Measurements from ENCODE around the gene PCDHB14. TPM values are rescaled to one million over a fixed set of nuclear protein-coding genes. Genes with fewer than 3 reads are reported as not detected.
"Not testable (repeated sequence)": the region's sequence is repeated elsewhere in the genome, so short reads cannot be mapped to it uniquely, and the experiment has no call there.

The PCDHB14 gene
- total RNA-seq (1 to 10 TPM in 4 of 5 donors, not detected in 1; 1.3 to 6.4 (median 3.6) TPM), polyA plus RNA-seq (1 to 10 TPM in 1 of 3 donors, under 1 TPM in 2; 0.31 to 1.1 (median 0.44) TPM)
- long read RNA-seq, donor 1, full-length matches to known transcripts = 2 of 2 reads
- long read RNA-seq, donor 1, partial matches to known transcripts = 0 of 2 reads
- long read RNA-seq, donor 1, other reads (novel, unspliced or antisense) = 0 of 2 reads
- long read RNA-seq, donor 2, full-length matches to known transcripts = 2 of 2 reads
- long read RNA-seq, donor 2, partial matches to known transcripts = 0 of 2 reads
- long read RNA-seq, donor 2, other reads (novel, unspliced or antisense) = 0 of 2 reads
- long read RNA-seq, donor 3, full-length matches to known transcripts = 3 of 3 reads
- long read RNA-seq, donor 3, partial matches to known transcripts = 0 of 3 reads
- long read RNA-seq, donor 3, other reads (novel, unspliced or antisense) = 0 of 3 reads
- long read RNA-seq, donor 4 = 0 reads
- long read RNA-seq, donor 5, full-length matches to known transcripts = 7 of 7 reads
- long read RNA-seq, donor 5, partial matches to known transcripts = 0 of 7 reads
- long read RNA-seq, donor 5, other reads (novel, unspliced or antisense) = 0 of 7 reads
- long read RNA-seq, donor 6, full-length matches to known transcripts = 9 of 9 reads
- long read RNA-seq, donor 6, partial matches to known transcripts = 0 of 9 reads
- long read RNA-seq, donor 6, other reads (novel, unspliced or antisense) = 0 of 9 reads
- long read RNA-seq, donor 7, full-length matches to known transcripts = 4 of 4 reads
- long read RNA-seq, donor 7, partial matches to known transcripts = 0 of 4 reads
- long read RNA-seq, donor 7, other reads (novel, unspliced or antisense) = 0 of 4 reads
- long read RNA-seq, donor 8, full-length matches to known transcripts = 3 of 3 reads
- long read RNA-seq, donor 8, partial matches to known transcripts = 0 of 3 reads
- long read RNA-seq, donor 8, other reads (novel, unspliced or antisense) = 0 of 3 reads
- long read RNA-seq, donor 9, full-length matches to known transcripts = 2 of 2 reads
- long read RNA-seq, donor 9, partial matches to known transcripts = 0 of 2 reads
- long read RNA-seq, donor 9, other reads (novel, unspliced or antisense) = 0 of 2 reads
- long read RNA-seq, donor 10 = 0 reads

DNA sequence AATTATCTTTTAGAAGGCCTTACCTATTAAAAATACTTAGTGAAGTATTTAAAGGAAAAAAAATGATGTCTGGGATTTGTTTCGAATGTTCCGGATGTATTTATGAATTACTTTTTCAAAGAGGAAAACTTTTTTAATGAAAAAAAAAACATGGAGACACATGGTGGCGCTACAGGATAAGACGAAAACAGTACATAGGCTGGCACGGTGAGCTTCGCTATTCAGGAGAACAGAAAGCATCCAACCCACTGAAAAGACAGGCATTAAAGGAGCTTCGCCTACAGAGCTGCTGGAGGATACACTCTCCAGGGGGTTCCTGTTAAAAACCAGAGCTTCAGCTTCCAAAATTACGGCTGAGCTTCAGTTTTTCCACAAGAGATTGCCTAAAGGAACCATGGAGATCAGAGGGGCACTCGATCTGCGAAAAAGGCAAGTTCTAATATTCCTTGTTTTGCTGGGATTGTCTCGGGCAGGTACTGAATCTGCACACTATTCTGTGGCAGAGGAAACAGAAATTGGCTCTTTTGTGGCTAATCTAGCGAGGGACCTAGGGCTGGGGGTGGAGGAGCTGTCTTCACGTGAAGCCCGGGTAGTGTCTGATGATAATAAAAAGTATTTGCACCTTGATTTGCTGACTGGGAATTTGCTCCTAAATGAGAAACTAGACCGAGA is at the start of gene PCDHB14:
PCDHB14 (plus strand) TSS at position 232 of the 672 bp plus-strand sequence; CDS start at position 395, 163 bp downstream.
- DNase-seq = peak in 1 of 2 donors; percentile 52
- H3K9me3 ChIP-seq = peaks cover 27 to 97% (median 82%) of the 10 kb centered on the region in 4 donors
- intact Hi-C loops (cut with DNase I; ENCODE audit: low total_unique reads) = no loop called here

GRCh38 chr5:141174291-141175104 is 48.6 kb upstream of the PCDHB14 start:
- DNase-seq; intact Hi-C loops (cut with DNase I; ENCODE audit: low total_unique reads); H3K36me3 ChIP-seq; H3K27ac ChIP-seq; H3K4me1 ChIP-seq; H3K4me3 ChIP-seq: not testable (repeated sequence)
- Histone ChIP-seq H3K27me3 (peaks cover 0 to 53% (median 24%) of the 10 kb centered on the region in 3 donors), H3K9me3 (peaks cover 11 to 74% (median 72%) of the 10 kb centered on the region in 4 donors)
- WGBS, 5 donors = 37 to 61% (median 44%) methylated on average over 28 to 78 of the region's 79 CpGs

More for the DNA sequence above, at the start of gene PCDHB14:
- TF ChIP-seq POLR2AphosphoS5 (IDR thresholded peaks at IDR 0.05) (no peak), POLR2A (IDR thresholded peaks at IDR 0.05) (no peak), EP300 (IDR thresholded peaks at IDR 0.05) (no peak)
- TF ChIP-seq, protein P1, sequence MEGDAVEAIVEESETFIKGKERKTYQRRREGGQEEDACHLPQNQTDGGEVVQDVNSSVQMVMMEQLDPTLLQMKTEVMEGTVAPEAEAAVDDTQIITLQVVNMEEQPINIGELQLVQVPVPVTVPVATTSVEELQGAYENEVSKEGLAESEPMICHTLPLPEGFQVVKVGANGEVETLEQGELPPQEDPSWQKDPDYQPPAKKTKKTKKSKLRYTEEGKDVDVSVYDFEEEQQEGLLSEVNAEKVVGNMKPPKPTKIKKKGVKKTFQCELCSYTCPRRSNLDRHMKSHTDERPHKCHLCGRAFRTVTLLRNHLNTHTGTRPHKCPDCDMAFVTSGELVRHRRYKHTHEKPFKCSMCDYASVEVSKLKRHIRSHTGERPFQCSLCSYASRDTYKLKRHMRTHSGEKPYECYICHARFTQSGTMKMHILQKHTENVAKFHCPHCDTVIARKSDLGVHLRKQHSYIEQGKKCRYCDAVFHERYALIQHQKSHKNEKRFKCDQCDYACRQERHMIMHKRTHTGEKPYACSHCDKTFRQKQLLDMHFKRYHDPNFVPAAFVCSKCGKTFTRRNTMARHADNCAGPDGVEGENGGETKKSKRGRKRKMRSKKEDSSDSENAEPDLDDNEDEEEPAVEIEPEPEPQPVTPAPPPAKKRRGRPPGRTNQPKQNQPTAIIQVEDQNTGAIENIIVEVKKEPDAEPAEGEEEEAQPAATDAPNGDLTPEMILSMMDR (IDR thresholded peaks at IDR 0.05) = no peak
- 20 to 31% (median 25%) methylated on average over 15 of the region's 15 CpGs for WGBS, 5 donors
- H3K36me3 ChIP-seq = peaks cover 0 to 10% (median 1%) of the 10 kb centered on the region in 4 donors
- H3K4me3 ChIP-seq = peak within 1 kb of the TSS; percentile 5 to 23 (median 14)
- H3K4me1 ChIP-seq = no peaks in the 10 kb centered on the region
- H3K27me3 ChIP-seq = peaks cover 0 to 23% (median 0%) of the 10 kb centered on the region in 3 donors
- no peak within 1 kb of the TSS for H3K27ac ChIP-seq

GRCh38 chr5:141175933-141176332 is 47.2 kb upstream of the PCDHB14 start:
- Histone ChIP-seq H3K27ac (no peak overlapping the region), H3K4me1 (no peaks in the 10 kb centered on the region), H3K27me3 (peaks cover 0 to 62% (median 25%) of the 10 kb centered on the region in 3 donors), H3K36me3 (no peaks in the 10 kb centered on the region), H3K4me3 (no peak overlapping the region), H3K9me3 (peaks cover 11 to 81% (median 77%) of the 10 kb centered on the region in 4 donors)
- no peak for TF ChIP-seq POLR2AphosphoS5 (IDR thresholded peaks at IDR 0.05)
- TF ChIP-seq, protein P1 (IDR thresholded peaks at IDR 0.05) = no peak
- no peak for TF ChIP-seq POLR2A (IDR thresholded peaks at IDR 0.05)
- TF ChIP-seq EP300 (IDR thresholded peaks at IDR 0.05) = no peak
- WGBS, 5 donors = 64 to 67% (median 65%) methylated on average over 1 of the region's 1 CpG
- DNase-seq = no peak
- intact Hi-C loops (cut with DNase I; ENCODE audit: low total_unique reads) = no loop called here

DNA sequence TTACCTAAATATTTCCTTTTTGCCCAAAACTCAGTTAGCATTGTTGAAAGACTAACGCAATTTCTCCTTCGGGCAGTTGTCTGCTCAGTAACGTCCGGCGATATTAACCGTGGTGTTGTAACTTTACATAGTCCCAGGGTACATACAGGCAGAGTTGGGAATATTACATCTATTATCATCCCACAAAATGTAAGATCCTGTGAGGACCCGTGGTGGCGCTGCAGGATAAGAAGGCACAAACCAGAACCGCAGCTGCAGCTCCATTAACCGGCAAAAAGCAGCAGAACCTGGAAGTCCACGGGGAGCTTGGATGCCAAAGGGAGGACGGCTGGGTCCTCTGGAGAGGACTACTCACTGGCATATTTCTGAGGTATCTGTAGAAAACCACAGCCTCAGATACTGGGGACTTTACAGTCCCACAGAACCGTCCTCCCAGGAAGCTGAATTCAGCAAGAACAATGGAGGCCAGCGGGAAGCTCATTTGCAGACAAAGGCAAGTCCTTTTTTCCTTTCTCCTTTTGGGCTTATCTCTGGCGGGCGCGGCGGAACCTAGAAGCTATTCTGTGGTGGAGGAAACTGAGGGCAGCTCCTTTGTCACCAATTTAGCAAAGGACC is 45.5 kb upstream of the PCDHB14 start, which contains the start of gene PCDHB8:
PCDHB8 (plus strand) TSS at position 214 of the 615 bp plus-strand sequence; CDS start at position 459, 245 bp downstream.
- intact Hi-C loops (cut with DNase I; ENCODE audit: low total_unique reads); DNase-seq; H3K4me3 ChIP-seq; H3K4me1 ChIP-seq; H3K27ac ChIP-seq; H3K36me3 ChIP-seq: not testable (repeated sequence)
- peaks cover 11 to 82% (median 79%) of the 10 kb centered on the region in 4 donors for H3K9me3 ChIP-seq
- 26 to 43% (median 33%) methylated on average over 13 to 14 of the region's 18 CpGs for WGBS, 5 donors
- peaks cover 0 to 68% (median 25%) of the 10 kb centered on the region in 3 donors for H3K27me3 ChIP-seq

DNA sequence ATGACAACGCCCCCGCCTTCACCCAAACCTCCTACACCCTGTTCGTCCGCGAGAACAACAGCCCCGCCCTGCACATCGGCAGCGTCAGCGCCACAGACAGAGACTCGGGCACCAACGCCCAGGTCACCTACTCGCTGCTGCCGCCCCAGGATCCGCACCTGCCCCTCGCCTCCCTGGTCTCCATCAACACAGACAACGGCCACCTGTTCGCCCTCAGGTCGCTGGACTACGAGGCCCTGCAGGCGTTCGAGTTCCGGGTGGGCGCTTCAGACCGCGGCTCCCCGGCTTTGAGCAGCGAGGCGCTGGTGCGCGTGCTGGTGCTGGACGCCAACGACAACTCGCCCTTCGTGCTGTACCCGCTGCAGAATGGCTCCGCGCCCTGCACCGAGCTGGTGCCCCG is 43.8 kb upstream of the PCDHB14 start:
- Histone ChIP-seq H3K27me3 (peaks cover 0 to 71% (median 25%) of the 10 kb centered on the region in 3 donors), H3K9me3 (peaks cover 9 to 83% (median 77%) of the 10 kb centered on the region in 4 donors)
- H3K27ac ChIP-seq; intact Hi-C loops (cut with DNase I; ENCODE audit: low total_unique reads); H3K36me3 ChIP-seq; H3K4me3 ChIP-seq; H3K4me1 ChIP-seq; DNase-seq: not testable (repeated sequence)
- 39 to 62% (median 46%) methylated on average over 26 to 34 of the region's 39 CpGs for WGBS, 5 donors

DNA sequence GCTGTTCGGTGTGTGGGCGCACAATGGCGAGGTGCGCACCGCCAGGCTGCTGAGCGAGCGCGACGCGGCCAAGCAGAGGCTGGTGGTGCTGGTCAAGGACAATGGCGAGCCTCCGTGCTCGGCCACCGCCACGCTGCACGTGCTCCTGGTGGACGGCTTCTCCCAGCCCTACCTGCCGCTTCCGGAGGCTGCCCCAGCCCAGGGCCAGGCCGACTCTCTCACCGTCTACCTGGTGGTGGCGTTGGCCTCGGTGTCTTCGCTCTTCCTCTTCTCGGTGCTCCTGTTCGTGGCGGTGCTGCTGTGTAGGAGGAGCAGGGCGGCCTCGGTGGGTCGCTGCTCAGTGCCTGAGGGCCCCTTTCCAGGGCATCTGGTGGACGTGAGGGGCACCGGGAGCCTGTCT is 43.3 kb upstream of the PCDHB14 start:
- H3K4me1 ChIP-seq; H3K36me3 ChIP-seq; DNase-seq; intact Hi-C loops (cut with DNase I; ENCODE audit: low total_unique reads); H3K27ac ChIP-seq; H3K4me3 ChIP-seq: not testable (repeated sequence)
- H3K27me3 ChIP-seq = peaks cover 0 to 71% (median 20%) of the 10 kb centered on the region in 3 donors
- WGBS, 5 donors = 29 to 66% (median 37%) methylated on average over 12 to 32 of the region's 32 CpGs
- peaks cover 8 to 83% (median 77%) of the 10 kb centered on the region in 4 donors for H3K9me3 ChIP-seq
